ENCODE measurements around the gene ADIPOQ. TPM values are rescaled to one million over a fixed set of nuclear protein-coding genes. Genes with fewer than 3 reads are reported as not detected.
"Not testable (repeated sequence)": the region's sequence is repeated elsewhere in the genome, so short reads cannot be mapped to it uniquely, and the experiment has no call there.

The ADIPOQ gene
- 0.07 TPM for polyA plus RNA-seq (ENCODE audit: insufficient read length)
- long read RNA-seq, donor 1 = 0 reads
- long read RNA-seq, donor 2 = 0 reads
- long read RNA-seq, donor 3 = 0 reads
- long read RNA-seq, donor 4 = 0 reads
- long read RNA-seq, donor 5 = 0 reads
- long read RNA-seq, donor 6 = 0 reads
- long read RNA-seq, donor 7 = 0 reads
- long read RNA-seq, donor 8 = 0 reads

GRCh38 chr3:186842426-186843038, at the start of gene ADIPOQ:
TSS of gene ADIPOQ (plus strand) at chr3:186842710. CDS start at chr3:186853059, 10,349 bp downstream.
- no peak for DNase-seq

- no peak for DNase-seq
These were observed 44.2 kb upstream of the ADIPOQ start for GRCh38 chr3:186798239-186798874.

GRCh38 chr3:186800285-186800684, 42.2 kb upstream of the ADIPOQ start:
- DNase-seq = no peak

GRCh38 chr3:186802701-186803100, 39.8 kb upstream of the ADIPOQ start:
- no peak for DNase-seq

GRCh38 chr3:186803447-186803846, 39.1 kb upstream of the ADIPOQ start:
- not testable (repeated sequence) for DNase-seq

- peak; percentile 81 for DNase-seq
These were observed 36.1 kb upstream of the ADIPOQ start, which contains the start of gene RFC4 for GRCh38 chr3:186806089-186807055. TSS of gene RFC4 (minus strand) at chr3:186806482. CDS start at chr3:186804713, 1,769 bp downstream.

GRCh38 chr3:186807231-186807630, 35.3 kb upstream of the ADIPOQ start:
- DNase-seq = no peak

GRCh38 chr3:186810336-186810996, 32.0 kb upstream of the ADIPOQ start:
- DNase-seq = no peak

- DNase-seq = not testable (repeated sequence)
These were observed 31.2 kb upstream of the ADIPOQ start for GRCh38 chr3:186811313-186811712.

GRCh38 chr3:186814100-186814499, 28.4 kb upstream of the ADIPOQ start:
- DNase-seq = no peak

GRCh38 chr3:186815435-186815834, 27.1 kb upstream of the ADIPOQ start:
- no peak for DNase-seq

GRCh38 chr3:186818516-186818915, 24.0 kb upstream of the ADIPOQ start:
- DNase-seq = no peak

GRCh38 chr3:186818956-186819355, 23.6 kb upstream of the ADIPOQ start:
- DNase-seq = no peak

- peak; percentile 50 for DNase-seq
These were observed 20.8 kb upstream of the ADIPOQ start for GRCh38 chr3:186821429-186822387.

GRCh38 chr3:186822388-186822759, 20.1 kb upstream of the ADIPOQ start:
- not testable (repeated sequence) for DNase-seq

- DNase-seq = no peak
These were observed 19.1 kb upstream of the ADIPOQ start for GRCh38 chr3:186823386-186823785.

GRCh38 chr3:186824430-186825139, 17.9 kb upstream of the ADIPOQ start:
- DNase-seq = no peak

GRCh38 chr3:186825294-186825821, 17.2 kb upstream of the ADIPOQ start:
- DNase-seq = peak; percentile 22

GRCh38 chr3:186825872-186826409, 16.6 kb upstream of the ADIPOQ start:
- no peak for DNase-seq

All from left kidney (tissue), 8 donors.